Measurements from ENCODE around the gene GMPS.

Gene GMPS

DNA sequence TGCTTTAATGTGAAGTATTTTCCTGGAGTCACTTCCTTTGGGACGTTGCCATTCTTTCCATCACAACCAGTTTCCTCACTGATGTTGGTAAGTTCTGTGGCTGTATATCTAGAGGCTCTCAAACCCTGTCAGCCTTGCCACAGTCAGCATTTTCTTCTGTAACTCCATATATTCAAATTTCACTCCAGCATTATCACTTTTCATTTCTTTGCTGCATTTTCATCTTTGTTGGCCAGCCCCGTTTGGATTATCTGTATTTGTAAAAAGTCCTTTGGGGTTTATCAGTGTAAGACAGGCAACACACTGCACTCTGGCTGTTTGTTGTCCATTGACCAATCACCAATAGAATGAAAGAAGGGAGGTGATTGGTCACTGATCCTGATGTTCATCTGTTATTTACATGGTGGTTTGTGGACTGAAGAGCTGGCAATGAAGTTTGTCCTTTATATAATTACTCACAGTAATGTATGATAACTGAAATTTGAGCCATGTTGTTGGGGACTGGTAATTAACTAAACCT lies 20.3 kb downstream of the GMPS start:
- TF ChIP-seq TCF12 (IDR thresholded peaks at IDR 0.05; ENCODE audit: low read depth) (no peak), TEAD4 (IDR thresholded peaks at IDR 0.05) (no peak), FOXM1 (IDR thresholded peaks at IDR 0.05; ENCODE audit: borderline replicate concordance, low read depth) (no peak), CREB1 (IDR thresholded peaks at IDR 0.05; ENCODE audit: low read depth) (no peak), NFIC (IDR thresholded peaks at IDR 0.05) (no peak), TAF1 (IDR thresholded peaks at IDR 0.05; ENCODE audit: low read depth) (no peak), CEBPB (IDR thresholded peaks at IDR 0.05) (no peak), YY1 (IDR thresholded peaks at IDR 0.05; ENCODE audit: low read depth) (no peak), EP300 (IDR thresholded peaks at IDR 0.05; ENCODE audit: borderline replicate concordance) (no peak), EGR1 (IDR thresholded peaks at IDR 0.05) (no peak), ZBTB7A (IDR thresholded peaks at IDR 0.05; ENCODE audit: low read depth) (no peak), RAD21 (IDR thresholded peaks at IDR 0.05; ENCODE audit: low read depth) (no peak)
- TF ChIP-seq, protein P1, sequence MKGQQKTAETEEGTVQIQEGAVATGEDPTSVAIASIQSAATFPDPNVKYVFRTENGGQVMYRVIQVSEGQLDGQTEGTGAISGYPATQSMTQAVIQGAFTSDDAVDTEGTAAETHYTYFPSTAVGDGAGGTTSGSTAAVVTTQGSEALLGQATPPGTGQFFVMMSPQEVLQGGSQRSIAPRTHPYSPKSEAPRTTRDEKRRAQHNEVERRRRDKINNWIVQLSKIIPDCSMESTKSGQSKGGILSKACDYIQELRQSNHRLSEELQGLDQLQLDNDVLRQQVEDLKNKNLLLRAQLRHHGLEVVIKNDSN (IDR thresholded peaks at IDR 0.05): no peak
- TF ChIP-seq, protein P2, sequence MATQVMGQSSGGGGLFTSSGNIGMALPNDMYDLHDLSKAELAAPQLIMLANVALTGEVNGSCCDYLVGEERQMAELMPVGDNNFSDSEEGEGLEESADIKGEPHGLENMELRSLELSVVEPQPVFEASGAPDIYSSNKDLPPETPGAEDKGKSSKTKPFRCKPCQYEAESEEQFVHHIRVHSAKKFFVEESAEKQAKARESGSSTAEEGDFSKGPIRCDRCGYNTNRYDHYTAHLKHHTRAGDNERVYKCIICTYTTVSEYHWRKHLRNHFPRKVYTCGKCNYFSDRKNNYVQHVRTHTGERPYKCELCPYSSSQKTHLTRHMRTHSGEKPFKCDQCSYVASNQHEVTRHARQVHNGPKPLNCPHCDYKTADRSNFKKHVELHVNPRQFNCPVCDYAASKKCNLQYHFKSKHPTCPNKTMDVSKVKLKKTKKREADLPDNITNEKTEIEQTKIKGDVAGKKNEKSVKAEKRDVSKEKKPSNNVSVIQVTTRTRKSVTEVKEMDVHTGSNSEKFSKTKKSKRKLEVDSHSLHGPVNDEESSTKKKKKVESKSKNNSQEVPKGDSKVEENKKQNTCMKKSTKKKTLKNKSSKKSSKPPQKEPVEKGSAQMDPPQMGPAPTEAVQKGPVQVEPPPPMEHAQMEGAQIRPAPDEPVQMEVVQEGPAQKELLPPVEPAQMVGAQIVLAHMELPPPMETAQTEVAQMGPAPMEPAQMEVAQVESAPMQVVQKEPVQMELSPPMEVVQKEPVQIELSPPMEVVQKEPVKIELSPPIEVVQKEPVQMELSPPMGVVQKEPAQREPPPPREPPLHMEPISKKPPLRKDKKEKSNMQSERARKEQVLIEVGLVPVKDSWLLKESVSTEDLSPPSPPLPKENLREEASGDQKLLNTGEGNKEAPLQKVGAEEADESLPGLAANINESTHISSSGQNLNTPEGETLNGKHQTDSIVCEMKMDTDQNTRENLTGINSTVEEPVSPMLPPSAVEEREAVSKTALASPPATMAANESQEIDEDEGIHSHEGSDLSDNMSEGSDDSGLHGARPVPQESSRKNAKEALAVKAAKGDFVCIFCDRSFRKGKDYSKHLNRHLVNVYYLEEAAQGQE (IDR thresholded peaks at IDR 0.05; ENCODE audit: low read depth): no peak

DNA sequence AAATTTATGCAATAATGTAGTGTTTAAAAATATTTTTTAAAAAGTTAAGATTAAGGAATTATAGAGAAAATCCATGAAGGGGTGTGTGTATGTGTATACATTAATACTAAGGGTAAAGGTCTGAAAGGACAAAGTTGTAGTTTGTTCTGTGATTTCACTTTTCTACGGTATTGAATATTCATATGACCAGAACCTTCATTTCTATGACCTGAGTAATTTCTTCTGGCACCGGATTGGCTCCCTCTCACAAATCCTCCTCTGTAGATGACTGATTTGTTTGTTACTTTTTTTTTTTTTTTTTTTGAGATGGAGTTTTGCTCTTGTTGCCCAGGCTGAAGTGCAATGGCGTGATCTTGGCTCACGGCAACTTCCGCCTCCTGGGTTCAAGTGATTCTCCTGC lies 20.9 kb downstream of the GMPS start:
- TF ChIP-seq ZBTB7A (IDR thresholded peaks at IDR 0.05; ENCODE audit: low read depth) (no peak), NFIC (IDR thresholded peaks at IDR 0.05) (no peak), CREB1 (IDR thresholded peaks at IDR 0.05; ENCODE audit: low read depth) (no peak), TCF12 (IDR thresholded peaks at IDR 0.05; ENCODE audit: low read depth) (no peak), EGR1 (IDR thresholded peaks at IDR 0.05) (no peak), YY1 (IDR thresholded peaks at IDR 0.05; ENCODE audit: low read depth) (no peak), FOXM1 (IDR thresholded peaks at IDR 0.05; ENCODE audit: borderline replicate concordance, low read depth) (no peak), RAD21 (IDR thresholded peaks at IDR 0.05; ENCODE audit: low read depth) (no peak), TEAD4 (IDR thresholded peaks at IDR 0.05) (no peak), TAF1 (IDR thresholded peaks at IDR 0.05; ENCODE audit: low read depth) (no peak), EP300 (IDR thresholded peaks at IDR 0.05; ENCODE audit: borderline replicate concordance) (no peak), CEBPB (IDR thresholded peaks at IDR 0.05) (no peak)
- TF ChIP-seq, protein P1 (IDR thresholded peaks at IDR 0.05): no peak
- TF ChIP-seq, protein P2 (IDR thresholded peaks at IDR 0.05; ENCODE audit: low read depth): no peak
- TF ChIP-seq, protein P3, sequence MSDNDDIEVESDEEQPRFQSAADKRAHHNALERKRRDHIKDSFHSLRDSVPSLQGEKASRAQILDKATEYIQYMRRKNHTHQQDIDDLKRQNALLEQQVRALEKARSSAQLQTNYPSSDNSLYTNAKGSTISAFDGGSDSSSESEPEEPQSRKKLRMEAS (IDR thresholded peaks at IDR 0.05): no peak

DNA sequence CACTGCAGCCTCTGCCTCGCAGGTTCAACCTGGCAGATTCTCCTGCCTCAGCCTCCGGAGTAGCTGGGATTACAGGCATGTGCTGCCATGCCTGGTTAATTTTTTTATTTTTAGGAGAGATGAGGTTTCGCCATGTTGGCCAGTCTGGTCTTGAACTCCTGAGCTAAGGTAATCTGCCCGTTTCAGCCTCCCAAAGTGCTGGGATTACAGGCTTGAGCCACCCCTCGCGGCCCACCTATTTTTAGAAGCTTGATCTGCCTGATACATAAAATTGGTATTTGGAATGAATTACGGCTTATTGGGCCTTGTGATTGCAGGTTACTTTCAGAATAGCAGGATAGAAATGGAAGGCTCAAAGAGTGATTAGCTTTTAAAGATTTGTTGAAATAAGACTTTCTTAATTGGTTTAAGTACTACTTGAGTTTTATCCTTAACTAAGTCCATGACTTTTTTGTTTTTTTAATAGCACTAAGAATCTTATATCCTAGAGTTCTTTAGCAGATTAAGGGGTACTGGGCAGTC lies 25.0 kb downstream of the GMPS start:
- no peak for TF ChIP-seq EGR1 (IDR thresholded peaks at IDR 0.05)
- TF ChIP-seq, protein P3 (IDR thresholded peaks at IDR 0.05): no peak
- TF ChIP-seq, protein P1 (IDR thresholded peaks at IDR 0.05): no peak
- TF ChIP-seq FOXM1 (IDR thresholded peaks at IDR 0.05; ENCODE audit: borderline replicate concordance, low read depth): no peak
- no peak for TF ChIP-seq ZBTB7A (IDR thresholded peaks at IDR 0.05; ENCODE audit: low read depth)
- TF ChIP-seq NFIC (IDR thresholded peaks at IDR 0.05): no peak
- TF ChIP-seq TEAD4 (IDR thresholded peaks at IDR 0.05): no peak
- TF ChIP-seq, protein P2 (IDR thresholded peaks at IDR 0.05; ENCODE audit: low read depth): no peak
- TF ChIP-seq CEBPB (IDR thresholded peaks at IDR 0.05): no peak
- no peak for TF ChIP-seq RAD21 (IDR thresholded peaks at IDR 0.05; ENCODE audit: low read depth)
- TF ChIP-seq CREB1 (IDR thresholded peaks at IDR 0.05; ENCODE audit: low read depth): no peak
- no peak for TF ChIP-seq TAF1 (IDR thresholded peaks at IDR 0.05; ENCODE audit: low read depth)

All from Ishikawa (cell line).